B cell (primary cell): ENCODE results near the gene RILP. TPM values are rescaled to one million over a fixed set of nuclear protein-coding genes. Genes with fewer than 3 reads are reported as not detected.

Experiments
- ATAC-seq: fragments of 200-7000 bp; cut with Tn5 transposase; one replicate; pipeline ENCODE4 v1.10.0; 2021; ENCODE audit warnings: low read depth, mild to moderate bottlenecking, moderate number of reproducible peaks, moderate library complexity
- CTCF ChIA-PET: fragments of 350-600 bp; sonication (Branson Sonifier 250); formaldehyde crosslinking; loops from one replicate; lab custom pipeline; 2021; ENCODE audit warnings: antibody characterized with exemption, inconsistent platforms; lab: Charles Lee
- POLR2A ChIA-PET: fragments of 350-600 bp; sonication (Branson Sonifier 250); formaldehyde crosslinking; loops from one replicate; lab custom pipeline; 2021; ENCODE audit warnings: antibody characterized with exemption; lab: Charles Lee
- DNase-seq: peaks from one replicate; pipeline ENCODE4 v3.0.0; 2013
- H2AFZ ChIP-seq: 2 replicates; pipeline ENCODE4 v1.6.1; 2012; ENCODE audit warnings: mild to moderate bottlenecking, low read depth, low read length; ENCODE audit not compliant: insufficient read depth, poor library complexity, severe bottlenecking
- H3K27ac ChIP-seq, 2 donors: 1 replicate in 1 of 2; 2 replicates in 1 of 2; pipeline ENCODE4 v1.5.1; 2012 to 2013; ENCODE audit warnings: low read length in 2 of 2, mild to moderate bottlenecking in 2 of 2, moderate library complexity in 1 of 2
- H3K27me3 ChIP-seq, 4 experiments: fragments of 200-600 bp in 1 of 4; sonication (generic) in 1 of 4; replicated peaks in 1 of 4; 1 replicate in 2 of 4; 2 replicates in 2 of 4; pipeline versions ENCODE4 v1.6.1 to v1.7.0; 2013 to 2016; ENCODE audit warnings: low read length in 3 of 4, mild to moderate bottlenecking in 2 of 4, mixed read lengths in 1 of 4, moderate library complexity in 1 of 4; ENCODE audit not compliant: insufficient read depth in 4 of 4, control insufficient read depth in 3 of 4; ENCODE audit errors: control extremely low read depth in 1 of 4
- H3K36me3 ChIP-seq, 2 experiments: replicated peaks in 1 of 2; 1 replicate in 1 of 2; 2 replicates in 1 of 2; pipeline versions ENCODE4 v1.6.1 to v1.7.1; 2013; ENCODE audit warnings: low read length in 1 of 2; ENCODE audit not compliant: insufficient read depth in 2 of 2, control insufficient read depth in 1 of 2; ENCODE audit errors: control extremely low read depth in 1 of 2, extremely low read depth in 1 of 2
- H3K4me1 ChIP-seq, 2 donors: fragments of 200-600 bp in 1 of 2; sonication (generic) in 1 of 2; 1 replicate in 1 of 2; 2 replicates in 1 of 2; pipeline versions ENCODE4 v1.5.1 to v1.6.1; 2013 to 2017; ENCODE audit warnings: low read length in 2 of 2; ENCODE audit not compliant: control insufficient read depth in 2 of 2, insufficient read depth in 2 of 2
- H3K4me2 ChIP-seq: replicated peaks from 2 replicates; pipeline ENCODE3; 2012; ENCODE audit warnings: mild to moderate bottlenecking, low read depth, low read length; ENCODE audit not compliant: poor library complexity, severe bottlenecking
- H3K4me3 ChIP-seq, 5 experiments: fragments of 200-600 bp in 1 of 5; sonication (generic) in 1 of 5; 1 replicate in 3 of 5; 2 replicates in 2 of 5; pipeline versions ENCODE4 v1.5.1 to v1.7.0; 2011 to 2016; ENCODE audit warnings: low read length in 4 of 5, mild to moderate bottlenecking in 4 of 5, low read depth in 2 of 5, control low read depth in 1 of 5, moderate library complexity in 1 of 5; ENCODE audit not compliant: insufficient read depth in 1 of 5; ENCODE audit errors: control extremely low read depth in 1 of 5, extremely low read depth in 1 of 5
- H3K79me2 ChIP-seq: fragments of 200-600 bp; sonication (generic); one replicate; pipeline ENCODE4 v1.6.0; 2016; ENCODE audit warnings: low read length; ENCODE audit not compliant: control insufficient read depth, insufficient read depth
- H3K9ac ChIP-seq: fragments of 200-600 bp; sonication (generic); 2 replicates; pipeline ENCODE4 v1.6.1; 2017; ENCODE audit warnings: mild to moderate bottlenecking, low read length, moderate library complexity
- H3K9me3 ChIP-seq, 3 donors: one replicate each; pipeline versions ENCODE4 v1.6.1 to v1.7.1; 2013; ENCODE audit warnings: low read length in 2 of 3; ENCODE audit not compliant: control insufficient read depth in 2 of 3, insufficient read depth in 1 of 3; ENCODE audit errors: control extremely low read depth in 1 of 3
- H4K20me1 ChIP-seq: 2 replicates; pipeline ENCODE4 v1.6.0; 2012; ENCODE audit warnings: mild to moderate bottlenecking, low read length; ENCODE audit not compliant: insufficient read depth, control insufficient read depth, poor library complexity, severe bottlenecking
- H3K27ac Mint-ChIP-seq: one replicate; pipeline ENCODE4 v1.8.0; 2021; ENCODE audit warnings: mixed read lengths
- H3K27me3 Mint-ChIP-seq: one replicate; pipeline ENCODE4 v1.8.0; 2021; ENCODE audit warnings: mixed read lengths
- H3K4me1 Mint-ChIP-seq: one replicate; pipeline ENCODE4 v1.8.0; 2021; ENCODE audit warnings: mixed read lengths
- H3K4me3 Mint-ChIP-seq: one replicate; pipeline ENCODE4 v1.8.0; 2021; ENCODE audit warnings: mixed read lengths
- H3K9me3 Mint-ChIP-seq: one replicate; pipeline ENCODE4 v1.8.0; 2022; ENCODE audit warnings: mixed read lengths; ENCODE audit not compliant: insufficient read depth
- EZH2 ChIP-seq: IDR thresholded peaks from 2 replicates; pipeline ENCODE4 v1.6.1; 2012; ENCODE audit warnings: borderline replicate concordance, low read depth, mild to moderate bottlenecking, moderate library complexity, low read length; ENCODE audit not compliant: insufficient read depth, poor library complexity, severe bottlenecking
- WGBS: methylation state at CpG from one replicate; pipeline ENCODE4 v1.1.5; 2013; ENCODE audit warnings: missing lambda C conversion rate; ENCODE audit not compliant: insufficient coverage; 5-methylcytosine and 5-hydroxymethylcytosine counted together
- intact Hi-C: fragments of 100-400 bp; cut with micrococcal nuclease; formaldehyde crosslinking; loops from one replicate; pipeline ENCODE4 v1.10.0; 2022
- polyA plus RNA-seq: library from polyadenylated mRNA; depleted of rRNA; stranded (reverse); fragments of >200 nt; gene quantifications from 2 replicates; pipeline ENCODE4 v1.2.3, GENCODE V29; 2012
- total RNA-seq, 2 donors: library from RNA; stranded (reverse); fragments of 120-200 nt in 1 of 2; gene quantifications; 1 replicate in 1 of 2; 2 replicates in 1 of 2; pipeline versions ENCODE4 v1.2.3 to v1.2.4, GENCODE V29; 2013 to 2022
- TF ChIP-seq, protein P1 (sequence below): fragments of 200-600 bp; IDR thresholded peaks from one replicate; pipeline ENCODE4 v1.8.0; 2022; ENCODE audit warnings: antibody characterized with exemption, mild to moderate bottlenecking

RILP gene
- total and polyA plus RNA-seq, 2 donors (not counting 1 experiment from before 2014, with no cell fraction given), result 1.1 to 7.0 TPM

DNA sequence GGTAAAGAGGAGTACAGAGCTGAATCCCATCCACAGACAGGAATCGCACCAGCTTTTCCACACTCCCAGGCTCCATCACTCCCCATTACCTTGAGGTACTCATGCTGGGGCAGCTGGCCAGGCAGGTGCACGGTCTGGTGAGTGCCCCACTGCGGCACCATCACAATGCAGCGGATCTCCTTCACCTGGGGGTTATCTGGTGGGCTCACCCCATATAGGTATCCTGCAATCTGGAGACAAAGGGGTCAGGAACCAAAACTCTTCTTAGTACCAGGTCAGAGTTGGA lies 1.8 kb upstream of the RILP start:
- Histone ChIP-seq H3K4me2 (no peak overlapping the region), H3K79me2 (no peaks in the 10 kb centered on the region), H2AFZ (no peak overlapping the region), H3K27ac (no peak overlapping the region), H3K36me3 (peaks cover 0 to 61% of the 10 kb centered on the region in 2 experiments), H3K4me3 (no peak overlapping the region), H3K4me1 (peaks cover 12 to 20% of the 10 kb centered on the region in 2 donors), H3K27me3 (no peaks in the 10 kb centered on the region), H3K9me3 (no peaks in the 10 kb centered on the region), H3K9ac (no peak overlapping the region), H4K20me1 (peaks cover 33% of the 10 kb centered on the region)
- no peaks in the 10 kb centered on the region for H3K27me3 Mint-ChIP-seq
- ChIA-PET POLR2A (interaction anchor here (1.4 kb wide), 1 partner anchor 83 kb away, joined by 3 read pairs; no protein-coding TSS in a partner anchor), CTCF (interaction anchor here (1.6 to 5.4 kb wide), 4 partner anchors 17 to 214 kb away, joined by 4 to 34 read pairs (median 6); no protein-coding TSS in a partner anchor)
- peak overlapping the region; percentile 32 for H3K27ac Mint-ChIP-seq
- TF ChIP-seq EZH2, result no peak
- TF ChIP-seq, protein P1, sequence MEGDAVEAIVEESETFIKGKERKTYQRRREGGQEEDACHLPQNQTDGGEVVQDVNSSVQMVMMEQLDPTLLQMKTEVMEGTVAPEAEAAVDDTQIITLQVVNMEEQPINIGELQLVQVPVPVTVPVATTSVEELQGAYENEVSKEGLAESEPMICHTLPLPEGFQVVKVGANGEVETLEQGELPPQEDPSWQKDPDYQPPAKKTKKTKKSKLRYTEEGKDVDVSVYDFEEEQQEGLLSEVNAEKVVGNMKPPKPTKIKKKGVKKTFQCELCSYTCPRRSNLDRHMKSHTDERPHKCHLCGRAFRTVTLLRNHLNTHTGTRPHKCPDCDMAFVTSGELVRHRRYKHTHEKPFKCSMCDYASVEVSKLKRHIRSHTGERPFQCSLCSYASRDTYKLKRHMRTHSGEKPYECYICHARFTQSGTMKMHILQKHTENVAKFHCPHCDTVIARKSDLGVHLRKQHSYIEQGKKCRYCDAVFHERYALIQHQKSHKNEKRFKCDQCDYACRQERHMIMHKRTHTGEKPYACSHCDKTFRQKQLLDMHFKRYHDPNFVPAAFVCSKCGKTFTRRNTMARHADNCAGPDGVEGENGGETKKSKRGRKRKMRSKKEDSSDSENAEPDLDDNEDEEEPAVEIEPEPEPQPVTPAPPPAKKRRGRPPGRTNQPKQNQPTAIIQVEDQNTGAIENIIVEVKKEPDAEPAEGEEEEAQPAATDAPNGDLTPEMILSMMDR, result no peak
- no peak for DNase-seq
- H3K4me3 Mint-ChIP-seq, result no peak overlapping the region
- WGBS, result 96% methylated on average over 3 of the region's 4 CpGs
- intact Hi-C loops, result no loop called here
- no peak for ATAC-seq
- H3K9me3 Mint-ChIP-seq, result no peaks in the 10 kb centered on the region
- peaks cover 12% of the 10 kb centered on the region for H3K4me1 Mint-ChIP-seq

DNA sequence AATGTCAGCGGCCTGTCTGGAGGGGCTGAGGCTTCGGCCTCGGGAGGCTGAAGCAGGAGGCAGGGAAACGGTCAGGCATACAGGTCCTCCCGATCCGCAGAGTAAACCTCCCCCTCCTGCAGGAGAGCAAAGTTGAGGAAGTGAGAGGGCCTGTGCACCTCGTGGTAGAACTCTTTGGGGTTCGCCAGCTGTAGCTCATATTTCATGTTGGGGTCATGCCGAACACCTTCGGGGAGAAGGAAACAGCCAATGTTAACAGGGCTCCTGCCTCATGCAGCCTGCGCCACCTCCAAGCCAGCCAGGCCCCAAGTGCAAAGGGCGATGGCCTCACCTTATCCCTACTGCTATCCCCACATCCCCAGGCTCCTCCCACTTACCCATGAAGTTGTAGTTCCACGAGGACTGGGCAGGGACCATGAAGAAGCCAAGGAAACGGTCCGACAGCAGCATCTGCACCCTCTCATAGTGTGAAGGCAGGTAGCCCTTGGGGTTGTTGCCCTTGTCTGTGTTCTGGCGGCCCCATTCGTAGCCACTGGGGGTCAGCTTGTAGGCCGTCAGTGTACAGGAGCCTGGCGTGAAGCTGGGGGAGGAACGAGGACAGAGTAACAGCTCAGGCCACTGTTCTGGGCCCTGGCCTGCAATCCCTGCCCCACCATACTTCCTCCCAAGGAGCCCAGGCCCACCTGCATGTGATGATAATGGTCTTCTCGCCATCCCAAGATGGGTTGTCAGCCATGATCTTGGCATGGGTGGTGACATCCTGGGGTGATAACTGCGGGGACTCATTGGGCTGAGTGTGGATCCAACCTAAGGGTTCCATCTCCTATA lies 1.3 kb upstream of the RILP start:
- Mint-ChIP-seq H3K27ac (peak overlapping the region; percentile 67), H3K27me3 (no peaks in the 10 kb centered on the region), H3K9me3 (no peaks in the 10 kb centered on the region), H3K4me3 (peak overlapping the region; percentile 13), H3K4me1 (peaks cover 14% of the 10 kb centered on the region)
- Histone ChIP-seq H3K79me2 (no peaks in the 10 kb centered on the region), H4K20me1 (peaks cover 30% of the 10 kb centered on the region), H2AFZ (no peak overlapping the region), H3K4me1 (peaks cover 12 to 20% of the 10 kb centered on the region in 2 donors), H3K27ac (no peak overlapping the region), H3K36me3 (peaks cover 0 to 56% of the 10 kb centered on the region in 2 experiments), H3K27me3 (no peaks in the 10 kb centered on the region), H3K4me2 (no peak overlapping the region), H3K9me3 (no peaks in the 10 kb centered on the region), H3K9ac (no peak overlapping the region), H3K4me3 (no peak overlapping the region)
- ChIA-PET CTCF (interaction anchor here (1.6 to 7.8 kb wide), 6 partner anchors 10 to 215 kb away, joined by 4 to 135 read pairs (median 10); partner anchors contain the start of gene SLC43A2), POLR2A (interaction anchor here (1.4 to 4.1 kb wide), 2 partner anchors 22 to 83 kb away, joined by 3 to 77 read pairs; partner anchors contain the start of gene SLC43A2)
- ATAC-seq (no peak), DNase-seq (no peak)
- TF ChIP-seq EZH2, result no peak
- TF ChIP-seq, protein P1, result no peak
- WGBS, result 76% methylated on average over 14 of the region's 22 CpGs
- intact Hi-C loops, result no loop called here
